H1 (cell line): ENCODE data around the gene SLC2A4. TPM values are rescaled to one million over a fixed set of nuclear protein-coding genes. Genes with fewer than 3 reads are reported as not detected.

Experiments
- ASH2L ChIP-seq: fragments of 200-600, 300-600 bp; sonication (generic); IDR thresholded peaks from one replicate; pipeline ENCODE4 v1.7.1; 2017; ENCODE audit warnings: low read length
- BACH1 ChIP-seq: IDR thresholded peaks from 2 replicates; pipeline ENCODE4 v1.6.1; 2012; ENCODE audit warnings: low read length, improper control_type of control experiment
- CTBP2 ChIP-seq: IDR thresholded peaks from 2 replicates; pipeline ENCODE4 v1.7.0; 2011; ENCODE audit warnings: borderline replicate concordance, mild to moderate bottlenecking, moderate library complexity, mixed read lengths, low read length; ENCODE audit not compliant: insufficient read depth, insufficient read length
- EP300 ChIP-seq, 2 experiments: IDR thresholded peaks; 1 replicate in 1 of 2; 2 replicates in 1 of 2; pipeline ENCODE4 v1.6.1; 2011 to 2012; ENCODE audit warnings: low read depth in 2 of 2, low read length in 2 of 2, mild to moderate bottlenecking in 2 of 2, borderline replicate concordance in 1 of 2, inconsistent platforms in 1 of 2, moderate library complexity in 1 of 2
- HDAC2 ChIP-seq, 2 experiments: fragments of 300-600 bp in 1 of 2; sonication (generic) in 1 of 2; IDR thresholded peaks; 2 replicates each; pipeline ENCODE4 v1.6.1; 2011 to 2012; ENCODE audit warnings: low read depth in 2 of 2, low read length in 2 of 2, mild to moderate bottlenecking in 2 of 2, moderate library complexity in 2 of 2, borderline replicate concordance in 1 of 2, inconsistent platforms in 1 of 2
- RFX5 ChIP-seq: IDR thresholded peaks from 2 replicates; pipeline ENCODE4 v1.6.1; 2011; ENCODE audit warnings: low read depth, low read length, improper control_type of control experiment, borderline replicate concordance
- TEAD4 ChIP-seq: IDR thresholded peaks from 2 replicates; pipeline ENCODE4 v1.6.1; 2012; ENCODE audit warnings: low read depth, low read length, inconsistent platforms, mixed read lengths
- ZNF274 ChIP-seq: IDR thresholded peaks from 2 replicates; pipeline ENCODE4 v1.7.0; 2012; ENCODE audit warnings: low read length, borderline replicate concordance; ENCODE audit errors: extremely low read depth
- polyA plus RNA-seq, 7 experiments: library from polyadenylated mRNA; depleted of rRNA in 3 of 7; stranded (reverse) in 5 of 7; unstranded in 2 of 7; fragments of >200 nt in 5 of 7; fragments of 200-250 nt in 2 of 7; gene quantifications; 1 replicate in 5 of 7; 2 replicates in 1 of 7; 4 replicates in 1 of 7; pipeline versions ENCODE4 v1.2.1 to v1.2.3, GENCODE V29; 2011 to 2013; ENCODE audit warnings: missing spikeins in 2 of 7, mixed read lengths in 2 of 7
- total RNA-seq: library from RNA; stranded (reverse); fragmentation: NEBNext Ultra II Directional; extraction: Animal tissue kit (Norgen Biotek cat#: 25700); gene quantifications from 2 replicates; pipeline ENCODE4 v1.2.1, GENCODE V29; 2021
- TF ChIP-seq, protein P1 (sequence below), 3 experiments: IDR thresholded peaks; 1 replicate in 2 of 3; 2 replicates in 1 of 3; pipeline versions ENCODE4 v1.5.1 to v1.6.1; 2011; ENCODE audit warnings: low read length in 3 of 3, mild to moderate bottlenecking in 3 of 3, inconsistent platforms in 2 of 3, low read depth in 1 of 3, moderate library complexity in 1 of 3; ENCODE audit not compliant: insufficient read depth in 1 of 3; ENCODE audit errors: control extremely low read depth in 1 of 3

SLC2A4 gene
- total and polyA plus RNA-seq, 2 of the 8 experiments (the other 6 are each of a cell fraction or from before 2014, with no cell fraction given): 5.7 to 6.9 TPM

DNA sequence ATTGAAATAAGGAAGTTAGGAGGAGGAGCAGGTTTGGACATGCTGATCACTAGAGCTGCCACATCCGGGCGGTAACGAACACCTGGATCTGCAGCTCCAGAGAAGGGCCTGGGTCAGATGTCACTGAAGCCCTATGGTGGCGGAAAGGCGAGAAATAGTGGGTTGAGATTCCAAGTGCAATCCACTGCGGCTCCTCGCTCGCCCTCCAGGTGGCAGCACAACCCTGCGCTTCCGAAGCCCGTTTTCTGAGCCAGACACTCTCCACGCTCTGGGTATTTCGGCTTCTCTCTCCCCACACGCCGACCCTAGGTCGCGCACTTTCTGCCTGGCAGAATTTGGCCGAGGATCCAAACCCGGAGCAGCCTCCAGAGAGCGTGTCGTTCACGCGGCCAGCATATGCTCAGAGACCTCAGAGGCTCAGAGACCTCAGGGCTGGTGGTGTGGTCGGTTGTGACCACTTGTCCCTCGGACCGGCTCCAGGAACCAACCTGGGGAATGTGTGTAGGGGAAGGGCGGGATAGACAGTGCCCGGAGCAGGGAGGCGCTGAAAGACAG is 922 bp upstream of the SLC2A4 start (continued):
- TF ChIP-seq BACH1 (peak; percentile 80), ZNF274 (no peak), CTBP2 (no peak), HDAC2 (IDR thresholded peaks at IDR 0.05; ENCODE audit: borderline replicate concordance in 1 of 2, low read depth in 2 of 2, low read length in 2 of 2) (peak; percentile 42 to 96; a peak in 2 of 4 replicates), TEAD4 (peak; percentile 78), RFX5 (no peak), EP300 (IDR thresholded peaks at IDR 0.05; ENCODE audit: borderline replicate concordance in 1 of 2, low read depth in 2 of 2, low read length in 2 of 2) (peak in 1 of 2 experiments; percentile 10; a peak in 1 of 3 replicates), ASH2L (peak; percentile 60)
- TF ChIP-seq, protein P1, sequence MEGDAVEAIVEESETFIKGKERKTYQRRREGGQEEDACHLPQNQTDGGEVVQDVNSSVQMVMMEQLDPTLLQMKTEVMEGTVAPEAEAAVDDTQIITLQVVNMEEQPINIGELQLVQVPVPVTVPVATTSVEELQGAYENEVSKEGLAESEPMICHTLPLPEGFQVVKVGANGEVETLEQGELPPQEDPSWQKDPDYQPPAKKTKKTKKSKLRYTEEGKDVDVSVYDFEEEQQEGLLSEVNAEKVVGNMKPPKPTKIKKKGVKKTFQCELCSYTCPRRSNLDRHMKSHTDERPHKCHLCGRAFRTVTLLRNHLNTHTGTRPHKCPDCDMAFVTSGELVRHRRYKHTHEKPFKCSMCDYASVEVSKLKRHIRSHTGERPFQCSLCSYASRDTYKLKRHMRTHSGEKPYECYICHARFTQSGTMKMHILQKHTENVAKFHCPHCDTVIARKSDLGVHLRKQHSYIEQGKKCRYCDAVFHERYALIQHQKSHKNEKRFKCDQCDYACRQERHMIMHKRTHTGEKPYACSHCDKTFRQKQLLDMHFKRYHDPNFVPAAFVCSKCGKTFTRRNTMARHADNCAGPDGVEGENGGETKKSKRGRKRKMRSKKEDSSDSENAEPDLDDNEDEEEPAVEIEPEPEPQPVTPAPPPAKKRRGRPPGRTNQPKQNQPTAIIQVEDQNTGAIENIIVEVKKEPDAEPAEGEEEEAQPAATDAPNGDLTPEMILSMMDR (IDR thresholded peaks at IDR 0.05; ENCODE audit: control extremely low read depth in 1 of 3, insufficient read depth in 1 of 3, low read depth in 1 of 3, low read length in 3 of 3): peak; percentile 94 to 100 (median 97)
